Panc1 (cell line): ENCODE data around the gene RIPPLY1. TPM values are rescaled to one million over a fixed set of nuclear protein-coding genes. Genes with fewer than 3 reads are reported as not detected.

ENCODE experiments used
- ATAC-seq: fragments of 200-7000 bp; cut with Tn5 transposase; 2 replicates; pipeline ENCODE4 v1.9.1; 2020; ENCODE audit warnings: mild to moderate bottlenecking, moderate library complexity
- BruUV-seq: library from RNA; stranded (reverse); fragments of 400-500 nt; replicated peaks from 2 replicates; lab custom pipeline; 2021; lab: Mats Ljungman, UMichigan
- CTCF ChIA-PET: fragments of 300-600 bp; sonication (Branson Sonifier 250); formaldehyde crosslinking; loops from one replicate; lab custom pipeline; 2022; ENCODE audit warnings: antibody characterized with exemption; lab: Charles Lee
- POLR2A ChIA-PET: fragments of 300-600 bp; sonication (Branson Sonifier 250); formaldehyde crosslinking; loops from one replicate; lab custom pipeline; 2022; ENCODE audit warnings: antibody characterized with exemption; lab: Charles Lee
- DNase-seq: peaks from one replicate; pipeline ENCODE4 v3.0.0-alpha.2; 2010; ENCODE audit warnings: low read depth, low spot score
- H3K27ac ChIP-seq: 2 replicates; pipeline ENCODE4 v1.5.1; 2011; ENCODE audit warnings: mild to moderate bottlenecking, low read length, inconsistent platforms
- H3K27me3 ChIP-seq: fragments of 200-500 bp; sonication (Bioruptor generic); 2 replicates; pipeline ENCODE4 v1.6.0; 2014; ENCODE audit warnings: low read length, inconsistent platforms; ENCODE audit not compliant: control insufficient read depth, insufficient read depth
- H3K36me3 ChIP-seq: fragments of 200-500 bp; sonication (Bioruptor generic); 2 replicates; pipeline ENCODE4 v1.5.1; 2014; ENCODE audit warnings: inconsistent platforms, mild to moderate bottlenecking, low read length, moderate library complexity; ENCODE audit not compliant: control insufficient read depth, insufficient read depth
- H3K4me1 ChIP-seq: 2 replicates; pipeline ENCODE4 v1.5.1; 2011; ENCODE audit warnings: inconsistent platforms, mild to moderate bottlenecking, low read length, moderate library complexity; ENCODE audit not compliant: control insufficient read depth, insufficient read depth
- H3K4me3 ChIP-seq, 2 experiments: 2 replicates each; pipeline ENCODE4 v1.5.1; 2011 to 2012; ENCODE audit warnings: low read depth in 2 of 2, low read length in 2 of 2, mild to moderate bottlenecking in 2 of 2, inconsistent platforms in 1 of 2, moderate library complexity in 1 of 2
- H3K9me3 ChIP-seq: fragments of 200-500 bp; sonication (Bioruptor generic); 2 replicates; pipeline ENCODE4 v1.5.1; 2014; ENCODE audit warnings: low read depth, mild to moderate bottlenecking, inconsistent platforms, low read length, moderate library complexity; ENCODE audit not compliant: control insufficient read depth, insufficient read depth
- POLR2AphosphoS5 ChIP-seq: IDR thresholded peaks from 2 replicates; pipeline ENCODE4 v1.6.1; 2012; ENCODE audit warnings: mild to moderate bottlenecking, low read depth, low read length, moderate library complexity
- SIN3A ChIP-seq: IDR thresholded peaks from 2 replicates; pipeline ENCODE4 v1.6.1; 2012; ENCODE audit warnings: low read depth, mild to moderate bottlenecking, low read length, moderate library complexity, borderline replicate concordance; ENCODE audit not compliant: insufficient read depth
- TCF7L2 ChIP-seq: IDR thresholded peaks from 2 replicates; pipeline ENCODE4 v1.6.1; 2011; ENCODE audit warnings: mild to moderate bottlenecking, low read depth, low read length, inconsistent platforms
- in situ Hi-C: cut with HindIII; loops from 2 replicates; pipeline ENCODE4 v1.10.0; 2016; ENCODE audit warnings: low sequenced_read_pairs, low pct_unique_long_range_greater_than_20kb
- intact Hi-C: fragments of 100-400 bp; cut with micrococcal nuclease; formaldehyde crosslinking; loops from one replicate; pipeline ENCODE4 v1.10.0; 2022; ENCODE audit not compliant: unreplicated experiment
- total RNA-seq: library from RNA; stranded (reverse); gene quantifications from one replicate; pipeline ENCODE4 v1.2.1, GENCODE V29; 2021; ENCODE audit not compliant: unreplicated experiment
- TF ChIP-seq, protein P1 (sequence below), 2 experiments: IDR thresholded peaks; 2 replicates each; pipeline ENCODE4 v1.6.1; 2011 to 2012; ENCODE audit warnings: low read depth in 2 of 2, control low read depth in 1 of 2, low read length in 1 of 2, mild to moderate bottlenecking in 1 of 2, moderate library complexity in 1 of 2; ENCODE audit not compliant: insufficient read depth in 1 of 2
- TF ChIP-seq, protein P2 (sequence below): fragments of 450-650 bp; IDR thresholded peaks from 2 replicates; pipeline ENCODE4 v1.5.1; 2017; ENCODE audit warnings: mild to moderate bottlenecking

RIPPLY1 gene
- total RNA-seq, 1 experiment from 2014 or later: not detected

DNA sequence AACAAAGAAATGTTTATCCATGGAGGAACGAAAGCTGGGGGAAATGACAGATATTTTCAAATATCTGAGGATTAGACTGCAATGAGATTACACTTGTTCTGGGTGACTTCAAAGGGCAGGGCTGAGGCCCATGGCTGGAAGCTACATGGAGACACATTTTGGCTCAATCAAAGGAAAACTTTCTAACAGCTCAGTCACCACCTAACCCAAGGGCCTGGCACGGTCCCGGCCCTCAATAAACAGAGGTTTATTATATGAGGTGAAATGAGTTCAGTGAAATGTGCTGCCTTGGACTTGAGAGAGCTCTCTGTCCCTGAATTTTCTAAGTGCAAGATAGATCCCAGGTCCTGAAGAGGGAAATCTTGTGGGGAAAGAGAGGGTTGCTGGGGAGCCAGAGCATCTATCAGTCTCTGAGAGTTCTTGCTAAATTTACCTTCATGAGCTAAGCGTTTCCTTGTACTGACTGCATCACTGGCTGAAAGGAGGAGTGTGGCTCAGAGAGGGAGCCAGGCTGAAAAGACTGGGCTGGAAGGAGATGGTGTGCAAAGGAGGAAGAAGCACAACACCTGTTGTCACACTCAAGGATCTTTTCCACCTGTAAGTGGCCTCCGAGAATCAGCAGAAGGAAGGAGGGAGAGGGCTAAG, 2.0 kb upstream of the RIPPLY1 start:
- H3K27me3 ChIP-seq: no peaks in the 10 kb centered on the region
- H3K4me1 ChIP-seq: no peaks in the 10 kb centered on the region
- no peak; the same call in 1 of the 2 replicates for ATAC-seq
- CTCF ChIA-PET: no interaction called here
- no peaks in the 10 kb centered on the region for H3K36me3 ChIP-seq
- DNase-seq: no peak
- H3K9me3 ChIP-seq: no peaks in the 10 kb centered on the region
- intact Hi-C loops (no loop called here), in situ Hi-C loops (no loop called here)
- H3K4me3 ChIP-seq: no peak overlapping the region
- no TSS peak for BruUV-seq
- no peak overlapping the region for H3K27ac ChIP-seq
- POLR2A ChIA-PET: no interaction called here
- TF ChIP-seq, protein P1, sequence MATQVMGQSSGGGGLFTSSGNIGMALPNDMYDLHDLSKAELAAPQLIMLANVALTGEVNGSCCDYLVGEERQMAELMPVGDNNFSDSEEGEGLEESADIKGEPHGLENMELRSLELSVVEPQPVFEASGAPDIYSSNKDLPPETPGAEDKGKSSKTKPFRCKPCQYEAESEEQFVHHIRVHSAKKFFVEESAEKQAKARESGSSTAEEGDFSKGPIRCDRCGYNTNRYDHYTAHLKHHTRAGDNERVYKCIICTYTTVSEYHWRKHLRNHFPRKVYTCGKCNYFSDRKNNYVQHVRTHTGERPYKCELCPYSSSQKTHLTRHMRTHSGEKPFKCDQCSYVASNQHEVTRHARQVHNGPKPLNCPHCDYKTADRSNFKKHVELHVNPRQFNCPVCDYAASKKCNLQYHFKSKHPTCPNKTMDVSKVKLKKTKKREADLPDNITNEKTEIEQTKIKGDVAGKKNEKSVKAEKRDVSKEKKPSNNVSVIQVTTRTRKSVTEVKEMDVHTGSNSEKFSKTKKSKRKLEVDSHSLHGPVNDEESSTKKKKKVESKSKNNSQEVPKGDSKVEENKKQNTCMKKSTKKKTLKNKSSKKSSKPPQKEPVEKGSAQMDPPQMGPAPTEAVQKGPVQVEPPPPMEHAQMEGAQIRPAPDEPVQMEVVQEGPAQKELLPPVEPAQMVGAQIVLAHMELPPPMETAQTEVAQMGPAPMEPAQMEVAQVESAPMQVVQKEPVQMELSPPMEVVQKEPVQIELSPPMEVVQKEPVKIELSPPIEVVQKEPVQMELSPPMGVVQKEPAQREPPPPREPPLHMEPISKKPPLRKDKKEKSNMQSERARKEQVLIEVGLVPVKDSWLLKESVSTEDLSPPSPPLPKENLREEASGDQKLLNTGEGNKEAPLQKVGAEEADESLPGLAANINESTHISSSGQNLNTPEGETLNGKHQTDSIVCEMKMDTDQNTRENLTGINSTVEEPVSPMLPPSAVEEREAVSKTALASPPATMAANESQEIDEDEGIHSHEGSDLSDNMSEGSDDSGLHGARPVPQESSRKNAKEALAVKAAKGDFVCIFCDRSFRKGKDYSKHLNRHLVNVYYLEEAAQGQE (IDR thresholded peaks at IDR 0.05; ENCODE audit: insufficient read depth in 1 of 2, low read depth in 2 of 2, low read length in 1 of 2): no peak
- TF ChIP-seq POLR2AphosphoS5 (no peak), TCF7L2 (no peak), SIN3A (no peak)
- TF ChIP-seq, protein P2, sequence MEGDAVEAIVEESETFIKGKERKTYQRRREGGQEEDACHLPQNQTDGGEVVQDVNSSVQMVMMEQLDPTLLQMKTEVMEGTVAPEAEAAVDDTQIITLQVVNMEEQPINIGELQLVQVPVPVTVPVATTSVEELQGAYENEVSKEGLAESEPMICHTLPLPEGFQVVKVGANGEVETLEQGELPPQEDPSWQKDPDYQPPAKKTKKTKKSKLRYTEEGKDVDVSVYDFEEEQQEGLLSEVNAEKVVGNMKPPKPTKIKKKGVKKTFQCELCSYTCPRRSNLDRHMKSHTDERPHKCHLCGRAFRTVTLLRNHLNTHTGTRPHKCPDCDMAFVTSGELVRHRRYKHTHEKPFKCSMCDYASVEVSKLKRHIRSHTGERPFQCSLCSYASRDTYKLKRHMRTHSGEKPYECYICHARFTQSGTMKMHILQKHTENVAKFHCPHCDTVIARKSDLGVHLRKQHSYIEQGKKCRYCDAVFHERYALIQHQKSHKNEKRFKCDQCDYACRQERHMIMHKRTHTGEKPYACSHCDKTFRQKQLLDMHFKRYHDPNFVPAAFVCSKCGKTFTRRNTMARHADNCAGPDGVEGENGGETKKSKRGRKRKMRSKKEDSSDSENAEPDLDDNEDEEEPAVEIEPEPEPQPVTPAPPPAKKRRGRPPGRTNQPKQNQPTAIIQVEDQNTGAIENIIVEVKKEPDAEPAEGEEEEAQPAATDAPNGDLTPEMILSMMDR: no peak

DNA sequence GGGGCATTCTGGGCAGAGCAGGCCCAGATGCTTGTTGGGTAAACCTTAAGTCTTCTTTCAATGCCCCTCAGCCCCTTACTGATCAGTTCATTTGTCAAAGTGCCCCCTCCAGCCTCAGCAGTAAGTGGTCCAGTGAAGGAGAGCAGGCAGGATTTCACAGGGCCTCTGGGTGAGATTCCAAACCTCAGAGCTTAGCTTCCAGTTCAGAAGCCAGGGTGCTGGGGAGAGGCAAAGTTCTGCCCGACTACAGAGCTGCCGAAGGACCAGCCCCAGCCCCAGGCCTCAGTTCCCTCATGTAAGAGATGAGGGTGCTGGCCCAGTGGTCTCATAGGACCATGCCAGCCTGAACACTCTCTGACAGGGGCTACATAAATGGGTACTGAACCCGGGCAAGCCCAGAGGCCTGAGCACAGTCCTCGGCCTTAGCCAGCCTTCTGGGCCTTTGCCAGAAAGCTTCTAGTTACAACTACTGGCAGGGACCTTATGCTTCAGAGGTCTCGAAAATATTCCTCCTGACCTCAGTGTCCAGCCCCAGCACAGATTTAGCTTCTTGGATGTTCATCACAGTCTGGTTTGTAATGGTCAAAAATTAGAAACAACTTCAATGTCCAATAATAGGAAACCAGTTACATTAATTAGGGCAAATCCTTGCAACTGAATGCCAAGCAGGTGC, 851 bp upstream of the RIPPLY1 start:
- Histone ChIP-seq H3K9me3 (no peaks in the 10 kb centered on the region), H3K27ac (no peak overlapping the region), H3K36me3 (no peaks in the 10 kb centered on the region), H3K4me3 (no peak overlapping the region), H3K27me3 (no peaks in the 10 kb centered on the region), H3K4me1 (no peaks in the 10 kb centered on the region)
- in situ Hi-C loops (no loop called here), intact Hi-C loops (no loop called here)
- ChIA-PET POLR2A (no interaction called here), CTCF (no interaction called here)
- TF ChIP-seq POLR2AphosphoS5 (no peak), SIN3A (no peak), TCF7L2 (no peak)
- TF ChIP-seq, protein P2: no peak
- TF ChIP-seq, protein P1 (IDR thresholded peaks at IDR 0.05; ENCODE audit: insufficient read depth in 1 of 2, low read depth in 2 of 2, low read length in 1 of 2): no peak
- DNase-seq (no peak), ATAC-seq (no peak)
- BruUV-seq: no TSS peak
